Smooth muscle cell (in vitro differentiated cells): ENCODE measurements around the gene IFT122. TPM values are rescaled to one million over a fixed set of nuclear protein-coding genes. Genes with fewer than 3 reads are reported as not detected.
A peak's percentile ranks its signal among the peaks of the same experiment; 100 is the strongest.

Source experiments
- DNase-seq: peaks from one replicate; lab custom pipeline; 2025; ENCODE audit not compliant: unreplicated experiment; lab: John Stamatoyannopoulos, UW
- H2AFZ ChIP-seq: fragments of 200-600 bp; sonication (generic); 2 replicates; pipeline ENCODE4 v1.6.0; 2016; ENCODE audit warnings: antibody characterized with exemption, low read depth, mild to moderate bottlenecking
- H3F3A ChIP-seq: fragments of 200-600 bp; sonication (generic); 2 replicates; pipeline ENCODE4 v1.6.0; 2017; ENCODE audit warnings: antibody characterized with exemption, low read depth
- H3K27ac ChIP-seq: fragments of 200-600 bp; sonication (generic); 2 replicates; pipeline ENCODE4 v1.5.1; 2016; ENCODE audit warnings: low read depth, mild to moderate bottlenecking
- H3K27me3 ChIP-seq: fragments of 200-600 bp; sonication (generic); 2 replicates; pipeline ENCODE4 v1.6.1; 2016; ENCODE audit warnings: low read depth, mild to moderate bottlenecking
- H3K36me3 ChIP-seq: fragments of 200-600 bp; sonication (generic); 2 replicates; pipeline ENCODE4 v1.5.1; 2016; ENCODE audit warnings: low read depth
- H3K4me1 ChIP-seq: fragments of 200-600 bp; sonication (generic); 2 replicates; pipeline ENCODE4 v1.5.1; 2016; ENCODE audit warnings: low read depth
- H3K4me2 ChIP-seq: fragments of 200-600 bp; sonication (generic); 2 replicates; pipeline ENCODE4 v1.6.0; 2016; ENCODE audit warnings: mild to moderate bottlenecking
- H3K4me3 ChIP-seq: fragments of 200-600 bp; sonication (generic); 2 replicates; pipeline ENCODE4 v1.5.1; 2016; ENCODE audit warnings: mild to moderate bottlenecking
- H3K79me2 ChIP-seq: fragments of 200-600 bp; sonication (generic); 2 replicates; pipeline ENCODE4 v1.6.0; 2016; ENCODE audit warnings: low read depth, mild to moderate bottlenecking
- H3K9ac ChIP-seq: fragments of 200-600 bp; sonication (generic); 2 replicates; pipeline ENCODE4 v1.6.0; 2016; ENCODE audit warnings: low read depth
- H3K9me3 ChIP-seq: fragments of 200-600 bp; sonication (generic); replicated peaks from 2 replicates; pipeline ENCODE4 v1.5.1; 2016; ENCODE audit warnings: low read depth
- H4K20me1 ChIP-seq: fragments of 200-600 bp; sonication (generic); 2 replicates; pipeline ENCODE4 v1.6.0; 2016; ENCODE audit warnings: low read depth
- CTCF ChIP-seq: fragments of 200-600 bp; sonication (generic); IDR thresholded peaks from 2 replicates; pipeline ENCODE4 v1.5.1; 2017; ENCODE audit warnings: borderline replicate concordance, mild to moderate bottlenecking, antibody characterized with exemption; ENCODE audit not compliant: insufficient read depth, poor library complexity, severe bottlenecking
- WGBS: methylation state at CpG from one replicate; pipeline ENCODE4 v1.1.7; 2016; ENCODE audit warnings: low lambda C conversion rate; 5-methylcytosine and 5-hydroxymethylcytosine counted together
- polyA plus RNA-seq: library from polyadenylated mRNA; unstranded; fragments of >200 nt; fragmentation: Nextera tagmentation; extraction: Ambion mirVana; gene quantifications from 2 replicates; pipeline ENCODE4 v1.2.1, GENCODE V29; 2016
- total RNA-seq: library from RNA; depleted of rRNA; stranded (reverse); fragments of >200 nt; gene quantifications from 2 replicates; pipeline ENCODE4 v1.2.3, GENCODE V29; 2014

The IFT122 gene
- total and polyA plus RNA-seq, 2 experiments from 2014 or later: 13.4 to 17.4 TPM

- peak; percentile 9 for DNase-seq
- H3K27ac ChIP-seq: peak overlapping the region; percentile 81
- no peak overlapping the region for H3K9ac ChIP-seq
- no peaks in the 10 kb centered on the region for H4K20me1 ChIP-seq
- H3K4me2 ChIP-seq: peak overlapping the region; percentile 74
- no peaks in the 10 kb centered on the region for H3K27me3 ChIP-seq
- no peak overlapping the region for H3K4me3 ChIP-seq
- peaks cover 18% of the 10 kb centered on the region for H3F3A ChIP-seq
- 67% methylated on average over 11 of the region's 11 CpGs for WGBS
- no peak overlapping the region for H2AFZ ChIP-seq
- no peaks in the 10 kb centered on the region for H3K79me2 ChIP-seq
- H3K4me1 ChIP-seq: peaks cover 28% of the 10 kb centered on the region
- H3K9me3 ChIP-seq: no peaks in the 10 kb centered on the region
- TF ChIP-seq CTCF: no peak
- H3K36me3 ChIP-seq: no peaks in the 10 kb centered on the region
Measured at GRCh38 chr3:129558772-129559564, 118.9 kb downstream of the IFT122 start.

- H3K4me3 ChIP-seq: no peak overlapping the region
- no peaks in the 10 kb centered on the region for H3K79me2 ChIP-seq
- peak overlapping the region; percentile 81 for H3K27ac ChIP-seq
- no peak for TF ChIP-seq CTCF
- H3K9ac ChIP-seq: no peak overlapping the region
- H3K36me3 ChIP-seq: no peaks in the 10 kb centered on the region
- no peak overlapping the region for H3K4me2 ChIP-seq
- no peaks in the 10 kb centered on the region for H3K9me3 ChIP-seq
- no peak for DNase-seq
- no peaks in the 10 kb centered on the region for H4K20me1 ChIP-seq
- WGBS: 95% methylated on average over 20 of the region's 20 CpGs
- no peaks in the 10 kb centered on the region for H3K27me3 ChIP-seq
- H2AFZ ChIP-seq: no peak overlapping the region
- peaks cover 11% of the 10 kb centered on the region for H3F3A ChIP-seq
- peaks cover 28% of the 10 kb centered on the region for H3K4me1 ChIP-seq
Measured at GRCh38 chr3:129559565-129560079, 119.6 kb downstream of the IFT122 start.

- no peaks in the 10 kb centered on the region for H3K27me3 ChIP-seq
- TF ChIP-seq CTCF: no peak
- peak; percentile 10 for DNase-seq
- peak overlapping the region; percentile 74 for H3K4me2 ChIP-seq
- H3F3A ChIP-seq: peaks cover 11% of the 10 kb centered on the region
- peak overlapping the region; percentile 26 for H3K4me3 ChIP-seq
- H2AFZ ChIP-seq: no peak overlapping the region
- H3K36me3 ChIP-seq: no peaks in the 10 kb centered on the region
- H4K20me1 ChIP-seq: no peaks in the 10 kb centered on the region
- 62% methylated on average over 16 of the region's 16 CpGs for WGBS
- no peaks in the 10 kb centered on the region for H3K79me2 ChIP-seq
- H3K9ac ChIP-seq: peak overlapping the region; percentile 34
- H3K9me3 ChIP-seq: no peaks in the 10 kb centered on the region
- peak overlapping the region; percentile 81 for H3K27ac ChIP-seq
- peaks cover 28% of the 10 kb centered on the region for H3K4me1 ChIP-seq
Measured at GRCh38 chr3:129560269-129560787, 120.3 kb downstream of the IFT122 start.
